OCI-LY7 (cell line): ENCODE measurements around the gene NCBP1. TPM values are rescaled to one million over a fixed set of nuclear protein-coding genes. Genes with fewer than 3 reads are reported as not detected.

Source experiments
- BruUV-seq: library from RNA; stranded (reverse); fragments of 400-500 nt; replicated peaks from 2 replicates; lab custom pipeline; 2021; lab: Mats Ljungman, UMichigan
- CTCF ChIA-PET: fragments of 300-600 bp; sonication (Branson Sonifier 250); formaldehyde crosslinking; loops from one replicate; lab custom pipeline; 2022; ENCODE audit warnings: antibody characterized with exemption; ENCODE audit not compliant: unreplicated experiment; lab: Charles Lee
- POLR2A ChIA-PET: fragments of 300-600 bp; sonication (Branson Sonifier 250); formaldehyde crosslinking; loops from one replicate; lab custom pipeline; 2022; ENCODE audit warnings: antibody characterized with exemption; lab: Charles Lee
- DNase-seq: peaks from one replicate; pipeline ENCODE4 v3.0.0-alpha.2; 2015; ENCODE audit warnings: low spot score
- H2AFZ ChIP-seq: fragments of 200-600 bp; sonication (generic), shearing (Covaris generic); 2 replicates; pipeline ENCODE4 v1.6.1; 2014; ENCODE audit warnings: mild to moderate bottlenecking, antibody characterized with exemption, low read length, moderate library complexity
- H3K27ac ChIP-seq: fragments of 200-600 bp; sonication (generic); 2 replicates; pipeline ENCODE4 v1.5.1; 2014; ENCODE audit warnings: mixed run types, low read depth, mild to moderate bottlenecking, moderate library complexity, low read length, inconsistent platforms; ENCODE audit not compliant: poor library complexity, severe bottlenecking
- H3K36me3 ChIP-seq: fragments of 200-600 bp; sonication (generic); 2 replicates; pipeline ENCODE4 v1.6.1; 2014; ENCODE audit warnings: mild to moderate bottlenecking, antibody characterized with exemption, low read length, moderate library complexity, mixed read lengths; ENCODE audit not compliant: insufficient read depth
- H3K4me1 ChIP-seq: fragments of 200-600 bp; sonication (generic); 2 replicates; pipeline ENCODE4 v1.5.1; 2014; ENCODE audit warnings: mild to moderate bottlenecking, low read length; ENCODE audit not compliant: insufficient read depth, poor library complexity, severe bottlenecking
- H3K4me2 ChIP-seq: fragments of 200-600 bp; sonication (generic); 2 replicates; pipeline ENCODE4 v1.6.1; 2014; ENCODE audit warnings: mild to moderate bottlenecking, low read length
- H3K4me3 ChIP-seq: fragments of 200-600 bp; sonication (generic); 2 replicates; pipeline ENCODE4 v1.5.1; 2014; ENCODE audit warnings: mild to moderate bottlenecking, low read depth, low read length; ENCODE audit not compliant: poor library complexity, severe bottlenecking
- H3K79me2 ChIP-seq: fragments of 200-600 bp; sonication (generic); 2 replicates; pipeline ENCODE4 v1.6.1; 2016; ENCODE audit warnings: low read depth, mild to moderate bottlenecking, low read length, moderate library complexity, mixed read lengths; ENCODE audit not compliant: insufficient read depth
- H3K9me2 ChIP-seq: fragments of 200-600 bp; sonication (generic); 2 replicates; pipeline ENCODE4 v1.6.1; 2016; ENCODE audit warnings: mild to moderate bottlenecking, low read length, mixed read lengths; ENCODE audit not compliant: insufficient read depth
- H3K9me3 ChIP-seq: fragments of 200-600 bp; sonication (generic); 2 replicates; pipeline ENCODE4 v1.6.1; 2014; ENCODE audit warnings: mild to moderate bottlenecking, mixed run types, low read length, mixed read lengths
- H4K20me1 ChIP-seq: fragments of 200-600 bp; sonication (generic); 2 replicates; pipeline ENCODE4 v1.6.1; 2014; ENCODE audit warnings: mild to moderate bottlenecking, antibody characterized with exemption, low read length, moderate library complexity, mixed read lengths; ENCODE audit not compliant: insufficient read depth
- EZH2phosphoT487 ChIP-seq: fragments of 200-600 bp; sonication (generic); IDR thresholded peaks from 2 replicates; pipeline ENCODE4 v1.6.1; 2018; ENCODE audit warnings: low read depth, borderline replicate concordance, mild to moderate bottlenecking, mixed run types, antibody characterized with exemption, low read length, moderate library complexity, mixed read lengths
- intact Hi-C: fragments of 100-400 bp; cut with micrococcal nuclease; formaldehyde crosslinking; loops from one replicate; pipeline ENCODE4 v1.10.0; 2022; ENCODE audit not compliant: unreplicated experiment
- total RNA-seq, 2 experiments: library from RNA; depleted of rRNA in 1 of 2; stranded (reverse); fragments of >200 nt in 1 of 2; shearing (Covaris generic) in 1 of 2; gene quantifications; 2 replicates each; pipeline ENCODE4 v1.2.3, GENCODE V29; 2014 to 2022
- TF ChIP-seq, protein P1 (sequence below): fragments of 200-600 bp; sonication (generic); conservative IDR thresholded peaks from 2 replicates; pipeline ENCODE4 v1.5.1; 2014; ENCODE audit warnings: mild to moderate bottlenecking, antibody characterized with exemption, low read length, moderate library complexity, mixed read lengths

Gene NCBP1
- total RNA-seq, 2 experiments from 2014 or later: 37.8 to 54.7 TPM

GRCh38 chr9:97651646-97652045, 18.0 kb downstream of the NCBP1 start:
- BruUV-seq: no TSS peak
- H3K36me3 ChIP-seq: peaks cover 100% of the 10 kb centered on the region
- no peak overlapping the region for H3K4me2 ChIP-seq
- intact Hi-C loops: no loop called here
- H3K79me2 ChIP-seq: no peaks in the 10 kb centered on the region
- no peak overlapping the region for H2AFZ ChIP-seq
- TF ChIP-seq EZH2phosphoT487: no peak
- TF ChIP-seq, protein P1, sequence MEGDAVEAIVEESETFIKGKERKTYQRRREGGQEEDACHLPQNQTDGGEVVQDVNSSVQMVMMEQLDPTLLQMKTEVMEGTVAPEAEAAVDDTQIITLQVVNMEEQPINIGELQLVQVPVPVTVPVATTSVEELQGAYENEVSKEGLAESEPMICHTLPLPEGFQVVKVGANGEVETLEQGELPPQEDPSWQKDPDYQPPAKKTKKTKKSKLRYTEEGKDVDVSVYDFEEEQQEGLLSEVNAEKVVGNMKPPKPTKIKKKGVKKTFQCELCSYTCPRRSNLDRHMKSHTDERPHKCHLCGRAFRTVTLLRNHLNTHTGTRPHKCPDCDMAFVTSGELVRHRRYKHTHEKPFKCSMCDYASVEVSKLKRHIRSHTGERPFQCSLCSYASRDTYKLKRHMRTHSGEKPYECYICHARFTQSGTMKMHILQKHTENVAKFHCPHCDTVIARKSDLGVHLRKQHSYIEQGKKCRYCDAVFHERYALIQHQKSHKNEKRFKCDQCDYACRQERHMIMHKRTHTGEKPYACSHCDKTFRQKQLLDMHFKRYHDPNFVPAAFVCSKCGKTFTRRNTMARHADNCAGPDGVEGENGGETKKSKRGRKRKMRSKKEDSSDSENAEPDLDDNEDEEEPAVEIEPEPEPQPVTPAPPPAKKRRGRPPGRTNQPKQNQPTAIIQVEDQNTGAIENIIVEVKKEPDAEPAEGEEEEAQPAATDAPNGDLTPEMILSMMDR: no peak
- H3K4me3 ChIP-seq: no peak overlapping the region
- ChIA-PET POLR2A (interaction anchor here (1.4 kb wide), 1 partner anchor 15 kb away, joined by 3 read pairs; no protein-coding TSS in a partner anchor), CTCF (no interaction called here)
- no peaks in the 10 kb centered on the region for H3K9me3 ChIP-seq
- H3K9me2 ChIP-seq: no peaks in the 10 kb centered on the region
- 0 out of 2 replicates have a peak, but pooled peaks cover 8% of the 10 kb centered on the region for H4K20me1 ChIP-seq
- DNase-seq: no peak
- H3K27ac ChIP-seq: no peak overlapping the region
- no peaks in the 10 kb centered on the region for H3K4me1 ChIP-seq

DNA sequence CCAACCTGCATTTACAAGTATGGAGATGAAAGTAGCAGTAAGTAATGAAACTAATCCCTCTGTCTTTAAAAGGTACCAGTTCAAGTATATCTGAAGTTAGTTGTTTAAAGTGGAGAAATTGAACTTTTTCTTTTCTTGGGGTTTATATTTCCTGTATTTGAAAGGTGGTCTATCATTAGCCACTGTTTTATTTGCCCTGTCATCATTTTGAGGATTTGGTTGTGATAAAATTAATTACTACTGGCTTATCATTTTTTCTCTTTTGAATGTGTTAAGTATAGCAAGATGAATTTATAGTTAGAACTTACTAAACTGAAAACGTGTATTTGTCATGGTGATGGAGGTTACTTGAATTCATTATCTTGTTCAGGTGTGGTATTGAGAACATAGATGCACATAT, 25.1 kb downstream of the NCBP1 start:
- no peak for DNase-seq
- H3K79me2 ChIP-seq: no peaks in the 10 kb centered on the region
- H3K4me1 ChIP-seq: no peaks in the 10 kb centered on the region
- TF ChIP-seq, protein P1: no peak
- TF ChIP-seq EZH2phosphoT487: no peak
- no peak overlapping the region for H2AFZ ChIP-seq
- H3K9me2 ChIP-seq: no peaks in the 10 kb centered on the region
- H3K4me2 ChIP-seq: no peak overlapping the region
- ChIA-PET POLR2A (interaction anchor here (0.6 to 1.3 kb wide), 2 partner anchors 11 to 342 kb away, joined by 3 to 5 read pairs; no protein-coding TSS in a partner anchor), CTCF (no interaction called here)
- H3K36me3 ChIP-seq: peaks cover 98% of the 10 kb centered on the region
- no TSS peak for BruUV-seq
- H3K27ac ChIP-seq: no peak overlapping the region
- intact Hi-C loops: no loop called here
- no peaks in the 10 kb centered on the region for H4K20me1 ChIP-seq
- H3K9me3 ChIP-seq: no peaks in the 10 kb centered on the region
- no peak overlapping the region for H3K4me3 ChIP-seq

GRCh38 chr9:97659771-97660170, 26.1 kb downstream of the NCBP1 start:
- no peaks in the 10 kb centered on the region for H3K9me3 ChIP-seq
- POLR2A ChIA-PET: interaction anchor here (1.3 to 2.5 kb wide), 2 partner anchors 12 to 14 kb away, joined by 5 to 9 read pairs; no protein-coding TSS in a partner anchor
- BruUV-seq: no TSS peak

More at GRCh38 chr9:97659771-97660170, 26.1 kb downstream of the NCBP1 start:
- Histone ChIP-seq H3K4me3 (no peak overlapping the region), H3K27ac (no peak overlapping the region), H3K4me1 (no peaks in the 10 kb centered on the region), H3K4me2 (no peak overlapping the region), H3K79me2 (no peaks in the 10 kb centered on the region), H3K9me2 (no peaks in the 10 kb centered on the region), H3K36me3 (peaks cover 98% of the 10 kb centered on the region), H2AFZ (no peak overlapping the region), H4K20me1 (no peaks in the 10 kb centered on the region)
- intact Hi-C loops: loop anchor here (2.0 kb wide), 1 partner anchor 13 kb away; no protein-coding TSS in a partner anchor
- TF ChIP-seq, protein P1: no peak
- TF ChIP-seq EZH2phosphoT487: no peak
- no peak for DNase-seq
- CTCF ChIA-PET: interaction anchor here (1.1 kb wide), 1 partner anchor 14 kb away, joined by 3 read pairs; no protein-coding TSS in a partner anchor
